Left colon (tissue), 2 donors: Measurements from ENCODE around the gene GPC6. TPM values are rescaled to one million over a fixed set of nuclear protein-coding genes. Genes with fewer than 3 reads are reported as not detected.

ENCODE experiments used
- ATAC-seq: fragments of 200-7000 bp; cut with Tn5 transposase; one replicate; pipeline ENCODE4 v1.9.1; 2020; ENCODE audit warnings: mild to moderate bottlenecking, moderate library complexity
- DNase-seq, 2 donors: peaks; one replicate each; pipeline ENCODE4 v3.0.0-alpha.2; 2020
- intact Hi-C, 2 donors: fragments of 100-400 bp; cut with DNase I in 1 of 2; cut with micrococcal nuclease in 1 of 2; formaldehyde crosslinking; loops; one replicate each; pipeline versions ENCODE4 v1.11.2 to v1.14.0; 2022; cut with DNase I, micrococcal nuclease
- total RNA-seq, 2 donors: library from RNA; stranded (reverse); fragmentation: NEBNext Ultra II Directional; extraction: Animal tissue kit (Norgen Biotek cat#: 25700); gene quantifications; one replicate each; pipeline ENCODE4 v1.2.1, GENCODE V29; 2021
- donor health status: DM: no; HTN: no; CAD: no.
- donor health status: DM: yes; HTN: yes; CAD: no.

GPC6 gene
- total RNA-seq, 2 donors from 2014 or later: 2.5 to 5.2 TPM

DNA sequence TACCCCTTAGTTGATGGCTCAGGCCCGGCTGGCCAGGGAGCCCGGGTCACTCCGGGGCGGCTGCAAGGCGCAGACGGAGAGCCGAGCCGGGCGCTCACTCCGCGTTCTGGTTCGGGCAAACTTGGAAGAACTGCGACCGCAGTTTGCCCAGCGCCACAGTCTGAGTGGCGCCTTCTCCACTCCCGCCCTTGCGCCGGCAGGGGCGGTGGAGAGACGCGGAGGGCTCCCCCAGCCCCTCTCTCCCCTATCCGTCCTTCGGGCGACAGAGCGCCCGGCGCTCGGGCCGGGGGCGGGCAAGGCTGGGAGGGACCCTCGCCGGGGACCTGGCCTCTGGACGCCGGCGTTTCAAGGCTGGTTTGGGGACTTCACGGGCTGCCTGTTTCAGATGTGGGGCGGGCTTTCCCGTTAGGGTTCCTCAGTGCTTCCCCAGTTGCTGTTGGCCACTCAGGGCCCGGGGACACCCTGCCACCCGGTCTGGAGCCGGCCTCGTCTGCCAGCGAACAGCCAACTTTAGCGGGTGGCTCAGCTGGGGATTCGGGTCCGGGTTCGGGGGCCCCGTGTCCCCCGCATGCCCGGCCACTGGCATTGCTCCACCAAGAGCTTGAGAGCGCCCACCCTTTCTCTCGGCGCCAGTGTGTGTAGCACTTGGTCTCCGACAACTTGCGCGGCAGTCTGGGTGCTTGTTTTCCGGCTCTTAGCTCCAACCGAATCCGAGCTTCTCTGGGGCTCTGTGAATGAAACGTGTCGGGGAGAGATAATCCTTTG lies 1.5 kb downstream of the GPC6 start:
- DNase-seq (peak; percentile 10 to 30), ATAC-seq (peak; percentile 34)
- intact Hi-C loops: no loop called here

DNA sequence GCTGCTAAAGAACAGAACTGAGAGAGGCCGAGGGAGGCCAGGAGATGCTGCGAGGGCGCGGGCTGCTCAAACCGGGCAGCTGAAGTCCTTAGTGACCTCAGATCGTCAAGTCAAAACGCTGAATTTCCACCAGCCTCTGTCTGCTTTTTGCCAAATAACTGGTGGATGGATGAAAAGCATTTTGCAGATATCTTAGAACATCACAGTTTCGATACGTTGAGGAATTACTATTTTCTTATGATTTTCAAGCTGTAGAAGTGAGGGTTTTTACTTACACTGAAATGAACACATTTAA lies 2.0 kb downstream of the GPC6 start:
- intact Hi-C loops: no loop called here
- DNase-seq (no peak), ATAC-seq (no peak)

GRCh38 chr13:93230261-93230855 lies 3.8 kb downstream of the GPC6 start:
- DNase-seq: no peak
- intact Hi-C loops: no loop called here
- ATAC-seq: no peak

GRCh38 chr13:93231867-93232266 lies 5.3 kb downstream of the GPC6 start:
- DNase-seq: no peak
- intact Hi-C loops: no loop called here
- no peak for ATAC-seq

GRCh38 chr13:93233997-93234416 lies 7.4 kb downstream of the GPC6 start:
- intact Hi-C loops: no loop called here
- DNase-seq: no peak

DNA sequence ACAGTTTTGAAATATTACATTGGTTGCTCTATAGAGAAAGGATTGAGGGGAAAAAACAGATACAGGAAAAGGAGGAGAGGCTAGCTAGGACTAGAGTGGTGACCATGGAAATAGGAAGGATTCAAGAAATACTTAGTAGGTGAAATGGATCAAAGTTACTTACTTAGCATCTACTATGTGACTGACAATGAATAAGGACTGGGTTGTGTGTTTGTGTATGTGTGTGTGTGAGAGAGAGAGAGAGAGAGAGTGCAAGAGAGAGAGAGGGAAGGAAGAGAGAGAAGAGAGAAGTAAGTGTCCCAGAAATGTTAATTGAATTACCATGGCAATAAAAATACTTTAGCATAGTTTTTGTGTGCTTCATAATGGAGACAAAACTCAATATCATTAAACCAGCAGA lies 7.9 kb downstream of the GPC6 start:
- no peak for ATAC-seq
- DNase-seq: no peak
- intact Hi-C loops: no loop called here

More at GRCh38 chr13:93233997-93234416, 7.4 kb downstream of the GPC6 start:
- ATAC-seq: no peak

DNA sequence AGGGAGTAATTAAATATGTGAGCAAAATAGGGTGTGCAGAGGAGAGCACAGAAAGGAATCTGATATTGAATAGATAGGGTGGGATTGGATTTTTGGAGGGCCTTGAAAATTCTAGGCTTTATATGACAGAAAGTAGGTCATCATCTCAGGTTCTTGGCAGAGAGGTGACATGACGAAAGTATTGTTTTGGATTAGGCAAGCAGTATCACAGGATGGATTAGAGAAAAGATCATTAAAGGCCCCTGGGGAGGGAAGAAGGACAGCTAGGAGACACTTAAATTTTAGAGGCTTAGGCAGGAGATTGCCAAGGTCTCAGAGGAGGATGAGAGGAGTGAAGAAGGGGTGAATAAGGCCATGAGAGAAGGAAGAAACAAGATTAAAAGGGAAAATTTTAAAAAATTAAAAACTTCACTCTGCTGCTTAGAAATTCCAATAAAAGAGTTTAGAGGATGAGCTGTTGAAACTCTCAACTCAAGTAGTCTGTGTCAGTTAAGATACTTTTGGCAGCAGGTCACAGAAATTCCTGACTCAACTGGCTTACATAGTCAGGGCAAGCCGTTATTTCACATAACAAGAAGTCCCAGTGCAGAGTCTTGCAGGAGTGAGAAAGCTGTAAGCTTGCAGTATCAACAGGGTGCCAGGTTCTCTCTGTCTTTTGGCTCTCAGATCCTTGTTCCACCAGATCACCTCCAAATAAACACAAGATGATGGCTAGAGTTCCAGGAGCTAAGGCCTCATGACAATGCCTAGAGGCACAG lies 8.8 kb downstream of the GPC6 start:
- no peak for DNase-seq
- intact Hi-C loops: no loop called here
- no peak for ATAC-seq

DNA sequence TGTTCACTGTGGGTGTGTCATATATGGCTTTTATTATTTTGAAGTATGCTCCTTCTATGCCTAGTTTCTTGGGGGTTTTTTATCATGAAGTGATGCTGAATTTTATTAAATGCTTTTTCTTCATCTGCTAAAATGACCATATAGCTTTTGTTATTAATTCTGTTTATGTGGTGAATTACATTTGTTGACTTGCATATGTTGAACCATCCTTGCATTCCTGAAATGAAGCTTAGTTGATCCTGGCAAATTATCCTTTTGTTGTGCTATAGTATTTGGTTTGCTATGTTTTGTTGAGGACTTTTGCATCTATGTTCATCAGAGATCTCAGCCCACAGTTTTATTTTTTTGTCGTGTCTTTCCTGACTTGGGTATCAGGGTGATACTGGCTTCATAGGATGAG lies 12.1 kb downstream of the GPC6 start:
- DNase-seq: no peak
- no peak for ATAC-seq
- intact Hi-C loops: no loop called here

DNA sequence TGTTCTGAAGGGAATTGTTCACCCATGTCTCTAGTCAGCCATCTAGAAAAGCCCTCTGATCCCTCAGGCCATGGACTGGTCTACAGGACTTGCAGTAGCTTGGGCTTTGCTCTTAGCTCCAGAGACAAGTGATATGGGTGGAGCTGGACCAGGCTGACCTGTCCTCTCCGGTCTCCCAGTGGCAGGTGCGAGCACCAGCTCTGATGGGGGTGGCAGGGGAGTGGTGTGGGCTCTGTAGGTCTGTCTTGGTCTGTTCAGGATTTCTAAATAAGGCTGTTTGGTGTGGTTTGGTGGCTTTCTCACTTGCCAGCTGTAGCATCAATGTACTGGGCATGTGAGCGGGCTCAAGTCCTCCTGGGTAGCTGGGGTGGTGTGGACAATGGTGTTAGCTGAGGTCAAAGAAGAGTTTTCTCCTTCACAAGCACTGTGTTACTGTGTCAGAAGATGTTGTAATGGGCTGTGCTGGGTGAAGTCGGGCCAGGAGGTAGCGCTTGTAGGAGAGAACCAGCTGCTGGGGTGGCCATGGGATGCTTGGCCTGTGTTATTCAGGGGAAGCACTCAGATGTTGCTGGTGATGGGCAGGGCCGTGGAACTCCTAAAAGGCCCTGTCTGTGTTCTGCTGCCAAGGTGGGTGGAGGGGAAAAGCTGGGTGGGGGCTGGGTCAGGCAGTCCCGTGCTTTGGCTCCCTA lies 16.9 kb downstream of the GPC6 start:
- DNase-seq (no peak), ATAC-seq (no peak)
- intact Hi-C loops: no loop called here

DNA sequence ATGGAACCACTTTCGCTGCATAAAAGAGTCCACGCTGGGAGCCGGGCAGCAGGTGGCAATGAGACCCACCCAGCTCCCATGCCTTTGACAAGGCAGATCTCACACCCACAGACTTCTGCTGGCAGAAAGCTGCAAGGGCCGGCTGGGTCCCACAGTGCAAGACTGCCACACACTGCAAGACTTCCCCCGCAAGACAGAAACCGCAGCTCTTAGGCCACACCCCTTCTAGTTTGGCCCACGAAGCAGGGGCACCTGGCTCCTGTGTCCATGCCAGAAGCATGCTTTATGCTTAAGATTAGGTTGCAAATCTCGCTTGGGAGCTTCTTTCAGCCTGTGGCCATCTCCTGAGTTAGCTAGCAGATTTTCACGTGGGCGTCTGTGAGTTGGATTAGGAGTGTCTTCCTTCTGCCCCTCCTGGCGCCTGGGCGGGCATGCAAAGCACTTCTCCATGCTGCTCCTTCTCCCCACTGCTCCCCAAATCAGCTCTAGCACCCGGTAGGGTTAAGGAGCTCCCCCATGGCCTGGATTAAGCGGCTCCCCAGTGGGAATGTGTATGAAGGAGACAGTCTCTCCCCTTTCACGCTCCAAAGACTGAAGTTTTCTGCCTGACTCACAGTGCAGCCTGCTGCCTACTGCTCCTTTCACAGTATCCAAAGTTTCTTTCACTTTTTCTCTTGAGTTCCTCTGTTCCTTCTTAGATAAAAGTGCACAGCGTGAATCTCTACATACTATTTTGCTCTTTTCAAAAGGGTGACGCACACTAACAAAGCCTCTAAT lies 17.7 kb downstream of the GPC6 start:
- DNase-seq (no peak), ATAC-seq (no peak)
- intact Hi-C loops: no loop called here

- no peak for ATAC-seq
- intact Hi-C loops: no loop called here
- DNase-seq: no peak
Measured at GRCh38 chr13:93244918-93245280, 18.3 kb downstream of the GPC6 start.

GRCh38 chr13:93246069-93246468 lies 19.5 kb downstream of the GPC6 start:
- intact Hi-C loops: no loop called here
- no peak for ATAC-seq

GRCh38 chr13:93248627-93249047 lies 22.0 kb downstream of the GPC6 start:
- ATAC-seq: no peak
- intact Hi-C loops: no loop called here
- DNase-seq: peak in 1 of 2 donors; percentile 9

More at GRCh38 chr13:93246069-93246468, 19.5 kb downstream of the GPC6 start:
- no peak for DNase-seq

GRCh38 chr13:93249364-93250306 lies 23.0 kb downstream of the GPC6 start:
- intact Hi-C loops: no loop called here
- no peak for ATAC-seq

GRCh38 chr13:93254775-93255174 lies 28.2 kb downstream of the GPC6 start:
- DNase-seq: no peak
- ATAC-seq: no peak
- intact Hi-C loops: no loop called here

More at GRCh38 chr13:93249364-93250306, 23.0 kb downstream of the GPC6 start:
- no peak for DNase-seq

DNA sequence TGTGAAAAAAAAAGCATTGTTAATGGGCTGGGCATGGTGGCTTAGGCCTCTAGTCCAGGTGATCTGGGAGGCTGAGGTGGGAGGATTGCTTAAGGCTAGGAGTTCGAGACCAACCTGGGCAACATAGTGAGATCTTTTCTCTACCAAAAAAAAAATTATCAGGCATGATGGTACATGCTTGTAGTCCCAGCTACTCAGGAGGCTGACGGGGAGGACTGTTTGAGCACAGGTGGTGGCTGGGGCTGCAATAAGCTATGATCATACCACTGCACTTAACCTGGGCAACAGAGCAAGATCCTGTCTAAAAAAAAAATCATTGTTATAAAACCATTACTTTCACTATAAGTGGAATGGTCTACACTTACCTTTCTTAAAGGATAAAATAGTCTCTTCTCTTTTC lies 30.4 kb downstream of the GPC6 start:
- ATAC-seq (no peak), DNase-seq (no peak)
- intact Hi-C loops: no loop called here

- intact Hi-C loops: no loop called here
- DNase-seq (no peak), ATAC-seq (no peak)
Measured at GRCh38 chr13:93259527-93260080, 33.0 kb downstream of the GPC6 start.

GRCh38 chr13:93260591-93260990 lies 34.0 kb downstream of the GPC6 start:
- intact Hi-C loops: no loop called here
- DNase-seq (no peak), ATAC-seq (no peak)
